Calu3 (cell line): ENCODE data around the gene ADAMTS17. TPM values are rescaled to one million over a fixed set of nuclear protein-coding genes. Genes with fewer than 3 reads are reported as not detected.

ENCODE experiments used
- BruUV-seq: library from RNA; stranded (reverse); fragments of 400-500 nt; replicated peaks from 2 replicates; lab custom pipeline; 2021; lab: Mats Ljungman, UMichigan
- CTCF ChIA-PET: fragments of 300-600 bp; sonication (Branson Sonifier 250); formaldehyde crosslinking; loops from one replicate; lab custom pipeline; 2022; ENCODE audit warnings: antibody characterized with exemption; lab: Charles Lee
- DNase-seq: peaks from one replicate; pipeline ENCODE4 v3.0.0; 2022
- H3K27ac Mint-ChIP-seq: one replicate; pipeline ENCODE4 v1.8.0; 2022; ENCODE audit warnings: mixed read lengths; ENCODE audit not compliant: unreplicated experiment
- H3K27me3 Mint-ChIP-seq: one replicate; pipeline ENCODE4 v1.8.0; 2022; ENCODE audit warnings: mixed read lengths; ENCODE audit not compliant: unreplicated experiment
- H3K36me3 Mint-ChIP-seq: one replicate; pipeline ENCODE4 v1.8.0; 2022; ENCODE audit warnings: mild to moderate bottlenecking, moderate library complexity, mixed read lengths; ENCODE audit not compliant: insufficient read depth, unreplicated experiment
- H3K4me1 Mint-ChIP-seq: one replicate; pipeline ENCODE4 v1.8.0; 2022; ENCODE audit warnings: mild to moderate bottlenecking, low read depth, mixed read lengths; ENCODE audit not compliant: unreplicated experiment
- H3K4me3 Mint-ChIP-seq: one replicate; pipeline ENCODE4 v1.8.0; 2022; ENCODE audit warnings: mild to moderate bottlenecking, low read depth, moderate library complexity, mixed read lengths; ENCODE audit not compliant: unreplicated experiment
- H3K9me3 Mint-ChIP-seq: one replicate; pipeline ENCODE4 v1.8.0; 2022; ENCODE audit warnings: low read depth, mixed read lengths; ENCODE audit not compliant: unreplicated experiment
- CTCF ChIP-seq: fragments of 200-600 bp; IDR thresholded peaks from one replicate; pipeline ENCODE4 v1.8.0; 2022; ENCODE audit warnings: antibody characterized with exemption; ENCODE audit not compliant: unreplicated experiment
- intact Hi-C: fragments of 100-400 bp; cut with micrococcal nuclease; formaldehyde crosslinking; loops from one replicate; pipeline ENCODE4 v1.10.0; 2022; ENCODE audit not compliant: unreplicated experiment
- total RNA-seq: library from RNA; stranded (reverse); gene quantifications from 2 replicates; pipeline ENCODE4 v1.2.3, GENCODE V29; 2022

Gene ADAMTS17
- total RNA-seq, 1 experiment from 2014 or later, result 3.5 TPM

- intact Hi-C loops, result no loop called here
- Mint-ChIP-seq H3K4me1 (no peaks in the 10 kb centered on the region), H3K9me3 (peaks cover 7% of the 10 kb centered on the region), H3K27me3 (no peaks in the 10 kb centered on the region), H3K27ac (no peak overlapping the region), H3K4me3 (no peak overlapping the region), H3K36me3 (no peaks in the 10 kb centered on the region)
- no TSS peak for BruUV-seq
- TF ChIP-seq CTCF, result no peak
- DNase-seq, result no peak
- CTCF ChIA-PET, result no interaction called here
These were observed 357.1 kb downstream of the ADAMTS17 start for GRCh38 chr15:99984491-99985243.

- Mint-ChIP-seq H3K4me1 (no peaks in the 10 kb centered on the region), H3K27ac (no peak overlapping the region), H3K36me3 (no peaks in the 10 kb centered on the region), H3K9me3 (peaks cover 7% of the 10 kb centered on the region), H3K4me3 (no peak overlapping the region), H3K27me3 (no peaks in the 10 kb centered on the region)
- DNase-seq, result no peak
- intact Hi-C loops, result no loop called here
- TF ChIP-seq CTCF, result no peak
- BruUV-seq, result no TSS peak
- CTCF ChIA-PET, result no interaction called here
These were observed 357.9 kb downstream of the ADAMTS17 start for GRCh38 chr15:99983886-99984286.

GRCh38 chr15:99983171-99983885 lies 358.4 kb downstream of the ADAMTS17 start:
- H3K9me3 Mint-ChIP-seq, result peaks cover 7% of the 10 kb centered on the region
- CTCF ChIA-PET, result no interaction called here
- no peak for TF ChIP-seq CTCF
- H3K27me3 Mint-ChIP-seq, result no peaks in the 10 kb centered on the region
- intact Hi-C loops, result no loop called here
- H3K27ac Mint-ChIP-seq, result no peak overlapping the region
- no peaks in the 10 kb centered on the region for H3K4me1 Mint-ChIP-seq
- no peak overlapping the region for H3K4me3 Mint-ChIP-seq
- BruUV-seq, result no TSS peak
- no peak for DNase-seq
- no peaks in the 10 kb centered on the region for H3K36me3 Mint-ChIP-seq

GRCh38 chr15:99982662-99983061 lies 359.1 kb downstream of the ADAMTS17 start:
- Mint-ChIP-seq H3K9me3 (peaks cover 5% of the 10 kb centered on the region), H3K27me3 (no peaks in the 10 kb centered on the region), H3K4me3 (no peak overlapping the region), H3K36me3 (peaks cover 3% of the 10 kb centered on the region), H3K27ac (no peak overlapping the region), H3K4me1 (no peaks in the 10 kb centered on the region)
- TF ChIP-seq CTCF, result no peak
- CTCF ChIA-PET, result no interaction called here
- no TSS peak for BruUV-seq
- intact Hi-C loops, result no loop called here
- DNase-seq, result no peak
